Limb (tissue), 2 donors: Measurements from ENCODE around the gene COLEC11.
"Not testable (repeated sequence)": the region's sequence is repeated elsewhere in the genome, so short reads cannot be mapped to it uniquely, and the experiment has no call there.

Source experiments
- DNase-seq, 2 donors: peaks; one replicate each; pipeline ENCODE4 v3.0.0-alpha.2; 2016; ENCODE audit errors: extremely low spot score in 2 of 2

Gene COLEC11

DNA sequence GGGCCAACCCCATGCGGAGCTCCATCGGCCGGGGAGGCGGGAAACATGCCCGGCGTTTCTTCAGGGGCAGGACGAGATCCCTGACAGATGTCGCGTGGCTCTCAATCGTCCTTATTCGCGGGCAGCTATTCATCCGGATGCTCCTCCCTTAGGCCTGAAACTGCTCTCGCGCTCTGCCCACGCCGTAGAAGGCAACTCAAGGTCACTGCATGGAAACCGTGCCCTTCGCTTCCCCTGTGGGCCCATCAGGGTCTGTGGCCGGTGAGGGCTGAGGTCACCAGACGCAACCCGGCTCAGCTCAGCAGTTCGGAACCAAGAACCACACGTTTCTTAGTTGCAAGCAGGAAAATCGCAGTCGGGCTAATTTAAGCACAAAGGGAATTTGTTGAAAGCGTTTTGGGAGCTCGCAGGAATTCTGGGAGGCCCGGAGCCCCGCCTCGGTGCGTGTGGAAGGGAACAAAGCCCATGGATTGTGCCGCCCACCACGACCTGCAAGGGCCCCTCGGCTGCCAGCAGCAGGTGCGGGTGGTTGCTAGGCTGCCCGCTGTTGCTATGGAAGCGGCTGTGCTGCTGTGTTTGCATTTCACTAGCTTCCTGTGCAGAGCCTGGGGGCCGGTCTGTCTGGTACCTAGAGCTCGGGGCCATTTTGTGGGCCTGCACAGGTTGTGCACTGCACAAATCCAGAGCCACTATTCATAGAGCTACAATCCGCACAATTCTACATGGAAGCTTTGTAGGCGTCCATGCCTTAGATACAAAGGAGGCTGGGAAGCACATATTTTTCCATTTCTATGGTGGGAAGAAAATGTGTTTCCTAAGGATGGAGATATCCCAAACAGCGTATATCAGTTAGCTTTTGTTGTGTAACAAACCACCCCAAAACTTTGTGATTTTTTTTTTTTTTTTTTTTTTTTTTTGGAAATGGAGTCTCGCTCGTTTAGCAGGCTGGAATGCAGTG, 57.1 kb downstream of the COLEC11 start:
- peak; percentile 62 to 89 for DNase-seq

GRCh38 chr2:3652896-3653625, 58.1 kb downstream of the COLEC11 start:
- DNase-seq = no peak

DNA sequence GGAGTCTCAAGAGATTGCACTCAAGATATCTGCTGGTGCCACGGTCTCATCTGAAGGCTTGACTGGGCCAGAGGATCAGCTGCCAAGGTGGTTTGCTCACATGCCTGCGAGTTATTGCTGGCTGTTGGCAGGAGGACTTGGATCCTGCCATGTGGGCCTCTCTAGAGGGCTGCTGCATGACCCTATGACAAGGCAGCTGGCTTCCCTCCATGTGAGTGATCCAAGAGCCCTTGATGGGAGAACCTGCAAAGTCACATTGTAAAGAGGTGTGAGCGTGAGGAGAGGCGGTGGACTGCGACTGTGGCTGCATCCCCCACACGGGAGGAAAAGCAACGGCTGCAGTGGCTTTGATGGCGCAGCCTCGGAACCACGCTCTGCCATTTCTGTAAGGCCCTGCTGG, 59.1 kb downstream of the COLEC11 start:
- no peak for DNase-seq

- no peak for DNase-seq
Measured at GRCh38 chr2:3654531-3655225, 59.8 kb downstream of the COLEC11 start.

DNA sequence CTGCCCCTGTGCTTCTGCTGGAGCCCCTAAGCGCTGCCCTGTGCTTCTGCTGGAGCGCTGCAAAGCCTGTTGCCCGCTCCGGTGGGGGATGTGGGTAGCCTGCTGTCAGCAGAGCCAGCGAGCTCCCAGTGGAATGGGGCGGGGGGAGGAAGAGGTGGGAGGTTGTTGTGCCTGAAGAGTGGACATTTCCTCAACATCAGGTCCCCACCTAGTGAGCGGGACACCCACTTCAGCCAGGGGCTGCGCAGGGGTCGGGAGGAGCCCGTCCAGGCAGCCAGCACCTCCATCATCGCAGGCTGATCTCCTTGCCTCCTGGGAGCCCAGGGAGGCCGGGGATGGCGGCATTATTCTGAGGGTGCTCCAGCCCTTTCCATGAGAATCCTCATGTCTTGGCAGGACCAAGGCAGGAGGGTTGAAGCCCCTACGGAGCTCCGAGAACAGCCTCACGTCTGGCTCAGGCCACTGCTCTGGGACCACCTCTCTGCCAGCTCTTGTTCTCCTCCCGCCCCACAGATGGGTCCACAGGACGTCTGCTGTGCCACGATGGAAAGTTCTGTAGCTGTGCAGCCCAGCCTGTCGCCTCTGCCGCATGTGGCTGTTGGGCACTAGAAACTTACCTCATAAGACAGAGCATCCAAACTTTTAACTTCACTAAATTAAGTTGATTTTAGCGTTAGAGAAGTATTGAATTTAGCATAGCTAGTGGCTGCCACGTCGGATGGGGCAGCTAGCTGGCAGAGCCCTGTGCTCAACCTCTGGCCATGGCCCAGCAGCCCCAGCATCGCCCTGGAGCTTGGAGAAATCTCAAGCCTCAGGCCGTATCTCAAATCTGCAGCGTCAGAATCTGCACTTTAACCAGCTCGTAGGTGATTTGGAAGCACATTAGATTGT, 61.2 kb downstream of the COLEC11 start:
- no peak for DNase-seq

- peak; percentile 64 to 66 for DNase-seq
Measured at GRCh38 chr2:3656762-3657721, 62.1 kb downstream of the COLEC11 start.

- no peak for DNase-seq
Measured at GRCh38 chr2:3657881-3658280, 63.0 kb downstream of the COLEC11 start, which contains the start of gene ALLC. TSS of gene ALLC (plus strand) at chr2:3658200. CDS start at chr2:3671158, 12,958 bp downstream.

GRCh38 chr2:3659447-3660432, 64.8 kb downstream of the COLEC11 start:
- peak; percentile 36 to 61 for DNase-seq

GRCh38 chr2:3660640-3661039, 65.7 kb downstream of the COLEC11 start:
- not testable (repeated sequence) for DNase-seq

DNA sequence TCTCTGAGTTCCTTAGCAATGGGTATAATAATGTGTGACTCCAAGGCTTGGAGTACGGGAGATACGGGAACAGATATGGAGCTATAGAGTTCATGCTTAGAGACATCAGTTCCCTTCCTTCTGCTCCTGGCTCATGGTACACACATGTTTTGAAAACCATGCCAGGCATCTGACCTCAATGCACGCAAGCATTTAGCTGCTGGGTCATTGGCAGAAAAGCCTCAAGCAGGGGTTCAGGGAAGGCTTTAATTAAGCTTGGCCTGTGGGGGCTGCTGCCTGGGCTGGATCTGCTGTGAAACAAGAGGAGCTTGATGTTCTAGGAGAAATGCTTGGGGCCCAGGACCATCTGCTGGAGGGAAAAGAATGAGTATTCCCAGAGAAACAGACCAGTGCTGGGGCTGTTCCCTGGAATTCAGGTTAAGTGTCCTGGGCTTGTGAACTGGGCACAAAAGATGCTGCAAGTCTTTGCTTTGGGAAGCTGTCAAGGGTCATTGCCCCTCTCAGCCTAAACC, 66.3 kb downstream of the COLEC11 start:
- DNase-seq = no peak

DNA sequence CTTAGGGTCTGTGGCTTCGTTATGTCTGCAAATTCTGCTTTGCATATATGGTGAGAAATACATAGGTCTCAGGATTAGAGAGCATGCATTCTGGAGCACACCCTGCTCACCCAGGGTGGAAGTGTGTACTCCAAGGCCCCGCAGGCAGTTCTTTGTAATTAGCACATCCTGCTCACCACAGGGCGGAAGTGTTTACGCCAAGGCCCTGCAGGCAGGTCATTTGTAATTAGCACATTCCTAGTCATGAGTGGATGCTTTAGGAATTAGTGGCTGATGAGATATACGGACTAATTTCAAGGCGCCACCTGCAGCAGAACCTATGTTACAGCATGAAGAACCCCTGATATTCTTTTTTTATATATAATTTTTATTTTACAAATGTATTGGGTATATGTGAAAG, 67.3 kb downstream of the COLEC11 start:
- DNase-seq = no peak

DNA sequence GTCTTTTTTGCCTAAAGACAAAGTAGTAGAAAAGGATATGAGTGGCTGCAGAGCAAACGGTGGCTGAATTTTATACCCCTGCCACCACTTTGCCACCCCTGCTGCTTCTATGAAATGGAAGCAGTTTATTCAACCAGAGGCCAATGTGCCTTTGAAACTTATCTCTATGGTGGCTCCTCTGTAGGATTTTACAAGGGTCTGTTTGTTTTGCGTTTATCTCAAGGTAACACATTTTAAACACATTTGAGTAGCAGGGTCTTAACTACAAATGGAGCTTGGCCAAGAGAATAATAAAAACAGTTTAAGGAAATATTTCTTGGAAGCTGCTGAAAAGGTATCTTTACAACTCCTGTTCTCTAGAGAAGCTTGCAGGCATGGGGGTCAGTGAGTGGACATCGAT, 69.2 kb downstream of the COLEC11 start:
- DNase-seq = no peak

DNA sequence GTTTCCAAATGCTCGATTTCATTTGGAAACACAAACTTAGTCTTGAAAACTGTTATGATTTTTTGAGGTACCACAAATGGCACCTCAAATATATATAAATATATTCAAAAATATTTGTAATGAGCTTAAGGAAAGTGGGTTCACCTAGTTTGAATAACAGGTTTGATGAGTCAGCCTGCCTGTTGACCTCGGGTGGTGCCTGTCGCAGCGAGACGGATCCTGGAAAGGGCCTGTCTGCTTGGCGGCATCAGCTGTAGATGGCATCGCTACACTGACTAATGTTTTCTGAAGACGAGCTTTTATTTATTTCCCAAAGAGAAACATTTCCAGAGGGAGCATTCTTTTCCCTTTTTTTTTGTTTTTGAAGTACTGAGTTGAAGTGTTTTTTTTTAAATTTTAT, 70.0 kb downstream of the COLEC11 start:
- no peak for DNase-seq

- DNase-seq = no peak
Measured at GRCh38 chr2:3665886-3666612, 71.1 kb downstream of the COLEC11 start.

- DNase-seq = no peak
Measured at GRCh38 chr2:3666613-3666975, 71.7 kb downstream of the COLEC11 start.

- DNase-seq = no peak
Measured at GRCh38 chr2:3667151-3667631, 72.3 kb downstream of the COLEC11 start.

DNA sequence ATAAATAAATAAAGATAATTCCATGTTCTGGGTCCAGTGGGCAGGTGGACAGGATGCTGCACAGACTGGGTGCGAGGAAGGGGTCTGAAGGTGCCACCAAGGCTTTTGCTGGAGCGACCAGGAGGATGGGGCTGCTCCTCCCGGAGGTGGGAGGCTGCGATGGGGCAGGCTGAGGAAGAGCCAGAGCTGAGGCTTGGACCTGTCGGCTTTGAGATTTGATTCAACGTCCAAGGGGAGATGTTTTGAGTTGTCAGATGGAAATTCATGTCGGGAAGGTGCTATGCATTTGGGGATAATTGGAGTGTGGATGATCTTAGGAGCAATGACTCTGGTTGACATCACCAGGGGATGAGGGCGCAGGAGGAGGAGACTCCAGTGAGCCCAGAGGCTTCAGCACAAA, 74.7 kb downstream of the COLEC11 start:
- no peak for DNase-seq
